ENCODE results near the gene MYZAP.

- TF ChIP-seq EZH2 (IDR thresholded peaks at IDR 0.05; ENCODE audit: borderline replicate concordance, low read depth, low read length, poor library complexity, severe bottlenecking) (no peak), CTCF (conservative IDR thresholded peaks at IDR 0.05; ENCODE audit: low read depth, low read length) (no peak)
Observed at GRCh38 chr15:57652481-57652880, 60.8 kb downstream of the MYZAP start.
